Spleen (tissue), 11 donors: ENCODE data around the gene PEAK1. TPM values are rescaled to one million over a fixed set of nuclear protein-coding genes. Genes with fewer than 3 reads are reported as not detected.

Experiments
- DNase-seq: peaks from one replicate; pipeline ENCODE4 v3.0.0-alpha.2; 2020
- H3K27ac ChIP-seq, 8 donors: fragments of 200-600 bp; sonication (generic) in 7 of 8; 1 replicate in 4 of 8; 2 replicates in 4 of 8; pipeline versions ENCODE4 v1.5.0 to v1.8.0; 2016 to 2021; ENCODE audit warnings: inconsistent platforms in 4 of 8, mild to moderate bottlenecking in 4 of 8, moderate library complexity in 1 of 8
- H3K27me3 ChIP-seq, 7 donors: fragments of 200-600 bp; sonication (generic) in 6 of 7; replicated peaks in 1 of 7; 1 replicate in 4 of 7; 2 replicates in 3 of 7; pipeline versions ENCODE4 v1.5.0 to v1.8.0; 2016 to 2021; ENCODE audit warnings: inconsistent platforms in 3 of 7, mild to moderate bottlenecking in 1 of 7
- H3K36me3 ChIP-seq, 6 donors: fragments of 200-600 bp; sonication (generic) in 5 of 6; 1 replicate in 4 of 6; 2 replicates in 2 of 6; pipeline versions ENCODE4 v1.5.0 to v1.8.0; 2016 to 2021; ENCODE audit warnings: inconsistent platforms in 2 of 6
- H3K4me1 ChIP-seq, 6 donors: fragments of 200-600 bp; sonication (generic) in 5 of 6; 1 replicate in 3 of 6; 2 replicates in 3 of 6; pipeline versions ENCODE4 v1.5.0 to v1.8.0; 2016 to 2021; ENCODE audit warnings: inconsistent platforms in 3 of 6
- H3K4me3 ChIP-seq, 8 donors: fragments of 200-600 bp; sonication (generic) in 7 of 8; 1 replicate in 4 of 8; 2 replicates in 4 of 8; pipeline versions ENCODE4 v1.5.0 to v1.8.0; 2016 to 2021; ENCODE audit warnings: inconsistent platforms in 4 of 8, mild to moderate bottlenecking in 4 of 8, moderate library complexity in 2 of 8
- H3K9me3 ChIP-seq, 8 donors: fragments of 200-600 bp; sonication (generic) in 7 of 8; 1 replicate in 4 of 8; 2 replicates in 4 of 8; pipeline versions ENCODE4 v1.5.0 to v1.8.0; 2016 to 2021; ENCODE audit warnings: inconsistent platforms in 4 of 8
- POLR2A ChIP-seq, 3 donors: fragments of 450-650 bp; IDR thresholded peaks; one replicate each; pipeline ENCODE4 v1.5.1; 2017; ENCODE audit warnings: antibody characterized with exemption in 3 of 3, mild to moderate bottlenecking in 1 of 3
- POLR2AphosphoS5 ChIP-seq, 3 donors: sonication (generic); formaldehyde crosslinking; IDR thresholded peaks; one replicate each; pipeline ENCODE4 v1.5.1; 2017; ENCODE audit warnings: antibody characterized with exemption in 3 of 3
- WGBS, 5 donors: extraction: QIAGEN DNeasy Blood & Tissue Kit in 3 of 5; methylation state at CpG; one replicate each; pipeline versions ENCODE4 v1.1.5 to v1.1.7; 2013 to 2018; 5-methylcytosine and 5-hydroxymethylcytosine counted together
- intact Hi-C: fragments of 100-400 bp; cut with DNase I; formaldehyde crosslinking; loops from one replicate; pipeline ENCODE4 v1.15.0; 2023; ENCODE audit warnings: low total_unique reads
- polyA plus RNA-seq, 3 donors: library from polyadenylated mRNA; stranded (reverse); fragments of 200-250 nt; gene quantifications; one replicate each; pipeline ENCODE4 v1.2.1, GENCODE V29; 2013
- total RNA-seq, 7 donors: library from RNA; depleted of rRNA in 3 of 7; stranded (reverse); fragments of >200 nt in 3 of 7; fragmentation: NEBNext Ultra II Directional in 4 of 7; extraction: Animal tissue kit (Norgen Biotek cat#: 25700) in 4 of 7; gene quantifications; one replicate each; pipeline versions ENCODE4 v1.1.0 to v1.2.1, GENCODE V29; 2016 to 2021
- TF ChIP-seq, protein P1 (sequence below), 11 experiments: fragments of 200-600 bp in 7 of 11; fragments of 450-650 bp in 4 of 11; sonication (generic) in 4 of 11; IDR thresholded peaks in 8 of 11; conservative IDR thresholded peaks in 3 of 11; 1 replicate in 7 of 11; 2 replicates in 4 of 11; pipeline versions ENCODE4 v1.4.0 to v1.8.0; 2016 to 2021; ENCODE audit warnings: antibody characterized with exemption in 11 of 11, inconsistent platforms in 4 of 11, mild to moderate bottlenecking in 1 of 11
- donor health status: healthy with polysubstance abuse.
- donor health status: DM: no; HTN: no; CAD: no; lungs with moderate emphysema.
- donor health status: DM: no; HTN: no; CAD: no.
- donor health status: Bipolar disorder and iron deficiency.
- donor health status: healthy.
- donor health status: DM: no; HTN: no; CAD: no.
- donor health status: DM: yes; HTN: yes; CAD: no.

PEAK1 gene
- total and polyA plus RNA-seq, 10 donors = 5.0 to 415 (median 175) TPM

DNA sequence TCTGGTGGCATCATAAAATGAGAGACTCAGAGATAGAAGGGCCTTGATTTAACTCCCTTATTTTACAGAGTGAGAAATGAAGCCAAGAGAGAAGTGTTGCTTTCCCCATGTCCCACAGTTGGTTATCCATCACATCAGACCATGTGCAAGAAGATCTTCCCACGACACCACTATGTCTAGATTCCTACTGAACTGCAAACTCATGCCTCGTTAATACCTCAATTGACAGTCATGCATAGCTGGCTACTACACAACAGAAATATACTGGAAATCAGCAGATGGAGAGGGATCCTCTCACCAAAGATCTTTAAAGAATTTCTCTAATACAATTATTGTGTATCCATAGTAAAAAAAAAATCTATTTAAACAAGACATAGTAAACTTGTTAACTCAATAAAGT, 33.3 kb downstream of the PEAK1 start:
- TF ChIP-seq, protein P1, sequence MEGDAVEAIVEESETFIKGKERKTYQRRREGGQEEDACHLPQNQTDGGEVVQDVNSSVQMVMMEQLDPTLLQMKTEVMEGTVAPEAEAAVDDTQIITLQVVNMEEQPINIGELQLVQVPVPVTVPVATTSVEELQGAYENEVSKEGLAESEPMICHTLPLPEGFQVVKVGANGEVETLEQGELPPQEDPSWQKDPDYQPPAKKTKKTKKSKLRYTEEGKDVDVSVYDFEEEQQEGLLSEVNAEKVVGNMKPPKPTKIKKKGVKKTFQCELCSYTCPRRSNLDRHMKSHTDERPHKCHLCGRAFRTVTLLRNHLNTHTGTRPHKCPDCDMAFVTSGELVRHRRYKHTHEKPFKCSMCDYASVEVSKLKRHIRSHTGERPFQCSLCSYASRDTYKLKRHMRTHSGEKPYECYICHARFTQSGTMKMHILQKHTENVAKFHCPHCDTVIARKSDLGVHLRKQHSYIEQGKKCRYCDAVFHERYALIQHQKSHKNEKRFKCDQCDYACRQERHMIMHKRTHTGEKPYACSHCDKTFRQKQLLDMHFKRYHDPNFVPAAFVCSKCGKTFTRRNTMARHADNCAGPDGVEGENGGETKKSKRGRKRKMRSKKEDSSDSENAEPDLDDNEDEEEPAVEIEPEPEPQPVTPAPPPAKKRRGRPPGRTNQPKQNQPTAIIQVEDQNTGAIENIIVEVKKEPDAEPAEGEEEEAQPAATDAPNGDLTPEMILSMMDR (IDR thresholded peaks at IDR 0.05 in 8 of 11, conservative IDR thresholded peaks at IDR 0.05 in 3 of 11) = no peak
- TF ChIP-seq POLR2A (IDR thresholded peaks at IDR 0.05) (no peak), POLR2AphosphoS5 (IDR thresholded peaks at IDR 0.05) (no peak)
- Histone ChIP-seq H3K27me3 (no peaks in the 10 kb centered on the region), H3K36me3 (no peaks in the 10 kb centered on the region), H3K9me3 (no peaks in the 10 kb centered on the region), H3K27ac (no peak overlapping the region), H3K4me3 (no peak overlapping the region), H3K4me1 (peaks cover 10 to 74% (median 43%) of the 10 kb centered on the region in 6 donors)
- intact Hi-C loops = no loop called here
- 61 to 91% (median 82%) methylated on average over 2 of the region's 2 CpGs for WGBS, 5 donors
- DNase-seq = no peak

DNA sequence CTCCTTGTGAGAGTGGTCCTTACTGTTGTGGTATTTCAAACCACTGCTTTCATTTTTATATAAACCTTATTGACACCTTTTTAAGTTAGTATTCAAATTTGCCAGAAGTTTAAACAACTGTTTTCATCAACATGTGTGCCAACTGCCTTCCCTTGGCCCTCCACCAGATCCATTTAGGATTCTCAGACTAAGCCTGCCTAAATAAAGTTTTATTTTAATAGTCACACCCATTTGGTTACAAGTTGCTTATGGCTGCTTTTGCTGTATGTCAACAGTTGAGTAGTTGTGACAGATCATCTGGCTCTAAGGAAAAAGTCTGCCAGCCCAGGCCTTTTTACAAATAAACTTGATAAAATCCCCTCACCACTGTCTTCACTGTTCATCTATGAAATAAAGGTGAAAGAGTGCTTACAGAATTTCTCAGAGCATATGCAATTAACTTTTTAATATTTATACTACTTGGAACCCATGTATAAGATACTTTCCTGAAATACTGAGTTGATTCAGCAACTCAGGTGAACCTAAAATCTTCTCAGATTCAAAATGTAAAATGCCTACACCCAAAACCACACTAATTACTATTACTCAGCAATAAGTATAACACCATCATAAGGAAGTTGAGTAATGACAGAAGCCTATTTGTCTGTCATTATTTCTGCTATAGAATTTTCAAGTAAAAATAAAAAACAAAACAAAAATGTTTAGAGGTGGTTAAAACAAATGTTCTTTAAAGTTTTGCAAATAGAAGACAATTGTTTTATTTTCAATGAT, 35.1 kb downstream of the PEAK1 start:
- Histone ChIP-seq H3K4me3 (no peak overlapping the region), H3K4me1 (peaks cover 7 to 68% (median 36%) of the 10 kb centered on the region in 6 donors), H3K27me3 (no peaks in the 10 kb centered on the region), H3K27ac (no peak overlapping the region), H3K9me3 (no peaks in the 10 kb centered on the region), H3K36me3 (no peaks in the 10 kb centered on the region)
- no peak for DNase-seq
- TF ChIP-seq POLR2A (IDR thresholded peaks at IDR 0.05) (no peak), POLR2AphosphoS5 (IDR thresholded peaks at IDR 0.05) (no peak)
- TF ChIP-seq, protein P1 (IDR thresholded peaks at IDR 0.05 in 8 of 11, conservative IDR thresholded peaks at IDR 0.05 in 3 of 11) = no peak
- intact Hi-C loops = no loop called here

- TF ChIP-seq, protein P1 (IDR thresholded peaks at IDR 0.05 in 8 of 11, conservative IDR thresholded peaks at IDR 0.05 in 3 of 11) = no peak
- TF ChIP-seq POLR2AphosphoS5 (IDR thresholded peaks at IDR 0.05) = no peak
- no peak for TF ChIP-seq POLR2A (IDR thresholded peaks at IDR 0.05)
- Histone ChIP-seq H3K4me3 (no peak overlapping the region), H3K27ac (no peak overlapping the region), H3K9me3 (no peaks in the 10 kb centered on the region), H3K4me1 (peaks cover 5 to 64% (median 33%) of the 10 kb centered on the region in 6 donors), H3K36me3 (no peaks in the 10 kb centered on the region), H3K27me3 (no peaks in the 10 kb centered on the region)
- intact Hi-C loops = no loop called here
- DNase-seq = no peak
Measured at GRCh38 chr15:77384086-77384485, 35.8 kb downstream of the PEAK1 start.

GRCh38 chr15:77380033-77380432, 39.9 kb downstream of the PEAK1 start:
- intact Hi-C loops = no loop called here
- DNase-seq = no peak
- 90 to 96% (median 93%) methylated on average over 4 of the region's 4 CpGs for WGBS, 5 donors
- H3K36me3 ChIP-seq = no peaks in the 10 kb centered on the region
- H3K27ac ChIP-seq = no peak overlapping the region
- no peaks in the 10 kb centered on the region for H3K27me3 ChIP-seq
- TF ChIP-seq, protein P1 (IDR thresholded peaks at IDR 0.05 in 8 of 11, conservative IDR thresholded peaks at IDR 0.05 in 3 of 11) = no peak
- TF ChIP-seq POLR2A (IDR thresholded peaks at IDR 0.05) (no peak), POLR2AphosphoS5 (IDR thresholded peaks at IDR 0.05) (no peak)
- no peak overlapping the region for H3K4me3 ChIP-seq
- H3K4me1 ChIP-seq = peaks cover 0 to 39% (median 15%) of the 10 kb centered on the region in 6 donors
- no peaks in the 10 kb centered on the region for H3K9me3 ChIP-seq
